HepG2 (cell line): ENCODE measurements around the gene SDR42E2. TPM values are rescaled to one million over a fixed set of nuclear protein-coding genes. Genes with fewer than 3 reads are reported as not detected.

Source experiments
- AKNA ChIP-seq: sonication (generic); formaldehyde crosslinking; IDR thresholded peaks from 2 replicates; pipeline ENCODE4 v1.4.0; 2020; ENCODE audit warnings: missing genetic modification reagents, borderline replicate concordance
- FOXP1 ChIP-seq, 2 experiments: fragments of 450-650 bp in 1 of 2; IDR thresholded peaks; 2 replicates each; pipeline ENCODE4 v1.6.1; 2017 to 2018; ENCODE audit warnings: antibody characterized with exemption in 1 of 2
- MYNN ChIP-seq: sonication (generic); formaldehyde crosslinking; IDR thresholded peaks from 2 replicates; pipeline ENCODE4 v1.4.0; 2020; ENCODE audit warnings: mild to moderate bottlenecking, low read depth, missing genetic modification reagents
- NFE2L1 ChIP-seq: sonication (generic); formaldehyde crosslinking; IDR thresholded peaks from 2 replicates; pipeline ENCODE4 v1.4.0; 2020; ENCODE audit warnings: missing genetic modification reagents, mild to moderate bottlenecking, borderline replicate concordance
- SMYD3 ChIP-seq: sonication (generic); formaldehyde crosslinking; IDR thresholded peaks from 2 replicates; pipeline ENCODE4 v1.8.1; 2023; ENCODE audit warnings: mild to moderate bottlenecking, missing genetic modification reagents
- ZBTB40 ChIP-seq, 2 experiments: fragments of 450-650 bp in 1 of 2; sonication (generic) in 1 of 2; formaldehyde crosslinking in 1 of 2; IDR thresholded peaks; 2 replicates each; pipeline versions ENCODE4 v1.6.1 to v1.8.0; 2016 to 2022; ENCODE audit warnings: antibody characterized with exemption in 1 of 2, mild to moderate bottlenecking in 1 of 2, missing genetic modification reagents in 1 of 2
- ZNF367 ChIP-seq: sonication (generic); formaldehyde crosslinking; IDR thresholded peaks from 2 replicates; pipeline ENCODE4 v1.4.0; 2020; ENCODE audit warnings: missing genetic modification reagents, borderline replicate concordance
- ZNF558 ChIP-seq: sonication (generic); formaldehyde crosslinking; IDR thresholded peaks from 2 replicates; pipeline ENCODE4 v1.9.0; 2022; ENCODE audit warnings: mild to moderate bottlenecking, missing genetic modification reagents, borderline replicate concordance
- ZNF776 ChIP-seq: sonication (generic); formaldehyde crosslinking; IDR thresholded peaks from 2 replicates; pipeline ENCODE4 v1.4.0; 2020; ENCODE audit warnings: mild to moderate bottlenecking, missing genetic modification reagents
- polyA plus RNA-seq, 8 experiments: library from polyadenylated mRNA; depleted of rRNA in 3 of 8; stranded (reverse) in 7 of 8; unstranded in 1 of 8; fragments of >200 nt; fragmentation: Illumina TruSeq in 4 of 8; extraction: Trizol in 4 of 8; gene quantifications; 2 replicates each; pipeline versions ENCODE4 v1.2.1 to v1.2.3, GENCODE V29; 2011 to 2016; ENCODE audit warnings: low read depth in 4 of 8, missing spikeins in 1 of 8, mixed read lengths in 1 of 8; ENCODE audit not compliant: insufficient read depth in 1 of 8
- total RNA-seq, 5 experiments: library from RNA; depleted of rRNA; stranded (reverse); fragments of >200 nt; fragmentation: Illumina TruSeq; extraction: Trizol; gene quantifications; 2 replicates each; pipeline ENCODE4 v1.2.3, GENCODE V29; 2016; ENCODE audit warnings: low read depth in 1 of 5
- TF ChIP-seq, protein P1 (sequence below): sonication (generic); formaldehyde crosslinking; IDR thresholded peaks from 2 replicates; pipeline ENCODE4 v1.8.1; 2022; ENCODE audit warnings: low read depth, mild to moderate bottlenecking, missing genetic modification reagents

SDR42E2 gene
- total and polyA plus RNA-seq, 2 of the 13 experiments (the other 11 are each of a cell fraction or from before 2014, with no cell fraction given) = 0.05 to 0.11 TPM

DNA sequence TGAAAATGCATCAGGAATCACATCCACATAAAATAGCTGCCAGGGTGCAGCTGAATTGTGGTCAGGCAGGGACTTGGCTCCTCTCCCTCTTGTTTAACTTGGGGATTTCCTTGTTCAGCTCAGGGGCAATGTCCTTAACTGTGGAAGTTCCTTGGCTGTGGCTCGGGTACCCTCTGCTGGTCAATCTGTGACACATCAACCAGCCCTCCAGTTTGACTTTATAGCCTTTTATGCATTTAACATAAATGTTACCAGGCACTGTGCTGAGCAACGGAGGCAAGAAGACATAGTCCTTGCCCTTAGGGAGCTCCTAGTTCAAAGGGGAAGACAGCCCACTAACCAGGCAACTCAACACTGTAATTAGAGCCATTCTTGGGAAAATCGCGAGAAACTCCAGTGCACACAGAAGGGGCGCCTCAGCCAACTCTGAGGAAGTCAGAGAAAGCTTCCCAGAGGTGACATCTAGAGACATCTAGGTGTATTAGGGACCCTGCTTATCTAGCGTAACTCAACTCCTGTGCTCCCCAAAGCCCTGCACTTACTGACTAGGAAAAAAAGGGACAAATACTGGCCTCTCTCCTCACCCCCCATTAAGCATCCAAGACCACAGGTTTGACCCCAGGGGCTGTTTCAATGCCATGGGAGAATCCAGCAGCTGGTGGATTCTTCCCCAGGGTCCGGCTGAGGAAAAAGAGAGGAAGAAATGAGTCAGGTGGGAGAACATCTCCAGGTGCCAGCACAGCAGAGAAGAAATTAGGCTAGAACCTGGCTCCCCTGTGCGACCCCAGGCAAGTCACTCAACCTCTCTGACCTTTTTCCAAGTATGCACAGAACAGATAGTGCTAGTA is 26.5 kb downstream of the SDR42E2 start (continued):
- TF ChIP-seq AKNA (CRISPR knock-in tag) (no peak), SMYD3 (CRISPR knock-in tag) (no peak), ZNF367 (CRISPR knock-in tag) (peak; percentile 75; the same call in 1 of the 2 replicates), ZNF558 (CRISPR knock-in tag) (no peak), ZBTB40 (IDR thresholded peaks at IDR 0.05) (no peak), ZBTB40 (CRISPR knock-in tag; IDR thresholded peaks at IDR 0.05) (no peak; the same call in 1 of the 2 replicates), MYNN (CRISPR knock-in tag) (no peak), FOXP1 (IDR thresholded peaks at IDR 0.05) (no peak), FOXP1 (CRISPR knock-in tag; IDR thresholded peaks at IDR 0.05) (no peak), NFE2L1 (CRISPR knock-in tag) (no peak), ZNF776 (no peak)
- TF ChIP-seq, protein P1, sequence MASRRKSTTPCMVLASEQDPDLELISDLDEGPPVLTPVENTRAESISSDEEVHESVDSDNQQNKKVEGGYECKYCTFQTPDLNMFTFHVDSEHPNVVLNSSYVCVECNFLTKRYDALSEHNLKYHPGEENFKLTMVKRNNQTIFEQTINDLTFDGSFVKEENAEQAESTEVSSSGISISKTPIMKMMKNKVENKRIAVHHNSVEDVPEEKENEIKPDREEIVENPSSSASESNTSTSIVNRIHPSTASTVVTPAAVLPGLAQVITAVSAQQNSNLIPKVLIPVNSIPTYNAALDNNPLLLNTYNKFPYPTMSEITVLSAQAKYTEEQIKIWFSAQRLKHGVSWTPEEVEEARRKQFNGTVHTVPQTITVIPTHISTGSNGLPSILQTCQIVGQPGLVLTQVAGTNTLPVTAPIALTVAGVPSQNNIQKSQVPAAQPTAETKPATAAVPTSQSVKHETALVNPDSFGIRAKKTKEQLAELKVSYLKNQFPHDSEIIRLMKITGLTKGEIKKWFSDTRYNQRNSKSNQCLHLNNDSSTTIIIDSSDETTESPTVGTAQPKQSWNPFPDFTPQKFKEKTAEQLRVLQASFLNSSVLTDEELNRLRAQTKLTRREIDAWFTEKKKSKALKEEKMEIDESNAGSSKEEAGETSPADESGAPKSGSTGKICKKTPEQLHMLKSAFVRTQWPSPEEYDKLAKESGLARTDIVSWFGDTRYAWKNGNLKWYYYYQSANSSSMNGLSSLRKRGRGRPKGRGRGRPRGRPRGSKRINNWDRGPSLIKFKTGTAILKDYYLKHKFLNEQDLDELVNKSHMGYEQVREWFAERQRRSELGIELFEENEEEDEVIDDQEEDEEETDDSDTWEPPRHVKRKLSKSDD (CRISPR knock-in tag) = no peak
